ENCODE measurements around the gene TKTL2.

TKTL2 gene

DNA sequence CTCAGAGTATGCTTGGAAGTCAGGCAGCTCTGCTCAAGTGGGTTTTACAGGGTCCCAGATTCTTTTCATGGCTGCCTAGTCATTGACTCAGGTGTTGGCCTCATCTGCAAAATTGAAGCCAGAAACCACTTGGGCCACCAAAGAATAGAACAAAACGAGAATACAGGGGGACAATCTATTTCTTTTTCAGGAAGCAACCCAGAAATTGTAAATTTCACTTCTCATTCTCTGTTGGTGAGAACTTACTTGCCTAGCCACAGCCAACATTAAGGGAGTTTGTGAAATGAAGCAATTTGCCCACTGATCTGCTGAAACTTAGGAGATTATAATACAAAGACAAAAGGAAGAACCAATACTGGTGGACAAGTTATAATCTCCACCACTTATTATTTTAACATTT, 8.6 kb upstream of the TKTL2 start:
- Histone ChIP-seq H2AK5ac (ENCODE audit: low read length) (no peak overlapping the region), H3K27me3 (ENCODE audit: insufficient read depth, low read length) (no peaks in the 10 kb centered on the region), H3K4me2 (ENCODE audit: low read length) (no peak overlapping the region), H2AFZ (ENCODE audit: insufficient read depth, low read length, poor library complexity) (no peak overlapping the region), H3K79me1 (ENCODE audit: low read length) (no peaks in the 10 kb centered on the region), H2BK120ac (ENCODE audit: insufficient read depth, low read length, poor library complexity) (no peak overlapping the region), H3K4me1 (ENCODE audit: control insufficient read depth in 1 of 2, insufficient read depth in 2 of 2, low read length in 2 of 2) (no peaks in the 10 kb centered on the region), H3K9me3 (ENCODE audit: insufficient read depth, low read depth, low read length) (peaks cover under 1% of the 10 kb centered on the region), H3K18ac (ENCODE audit: low read length) (no peak overlapping the region), H4K8ac (ENCODE audit: low read depth, low read length) (no peak overlapping the region), H4K12ac (ENCODE audit: low read depth, low read length) (no peak overlapping the region), H3K14ac (ENCODE audit: low read length) (no peak overlapping the region), H4K91ac (ENCODE audit: low read depth, low read length) (no peak overlapping the region), H3K9ac (ENCODE audit: low read length) (no peak overlapping the region), H3K4ac (ENCODE audit: low read depth, low read length) (no peak overlapping the region), H3K36me3 (ENCODE audit: control insufficient read depth in 1 of 2, insufficient read depth in 2 of 2, low read length in 2 of 2) (no peaks in the 10 kb centered on the region), H3K23ac (ENCODE audit: low read length) (no peak overlapping the region), H3K27ac (ENCODE audit: low read depth, low read length) (no peak overlapping the region), H2BK12ac (ENCODE audit: low read length) (no peak overlapping the region), H2BK5ac (ENCODE audit: low read depth, low read length, poor library complexity) (no peak overlapping the region), H3K4me3 (ENCODE audit: low read depth, low read length) (no peak overlapping the region), H3K79me2 (ENCODE audit: control insufficient read depth, insufficient read depth, low read length, poor library complexity) (no peaks in the 10 kb centered on the region)
- no peak for DNase-seq
- no CpG with 5 or more reads among the region's 1 CpG for WGBS (ENCODE audit: extremely low coverage, insufficient coverage, insufficient read length)

- no peak overlapping the region for H2AFZ ChIP-seq (ENCODE audit: insufficient read depth, low read length, poor library complexity)
- no peaks in the 10 kb centered on the region for H3K79me2 ChIP-seq (ENCODE audit: control insufficient read depth, insufficient read depth, low read length, poor library complexity)
- H3K4me3 ChIP-seq (ENCODE audit: low read depth, low read length): no peak overlapping the region
- no peak overlapping the region for H3K4ac ChIP-seq (ENCODE audit: low read depth, low read length)
- H2BK5ac ChIP-seq (ENCODE audit: low read depth, low read length, poor library complexity): no peak overlapping the region
- no peak overlapping the region for H3K18ac ChIP-seq (ENCODE audit: low read length)
- no peaks in the 10 kb centered on the region for H3K27me3 ChIP-seq (ENCODE audit: insufficient read depth, low read length)
- H2AK5ac ChIP-seq (ENCODE audit: low read length): no peak overlapping the region
- no peak overlapping the region for H2BK12ac ChIP-seq (ENCODE audit: low read length)
- no peak overlapping the region for H4K91ac ChIP-seq (ENCODE audit: low read depth, low read length)
- no peak overlapping the region for H3K23ac ChIP-seq (ENCODE audit: low read length)
- WGBS (ENCODE audit: extremely low coverage, insufficient coverage, insufficient read length): no CpG with 5 or more reads among the region's 5 CpGs
- H3K79me1 ChIP-seq (ENCODE audit: low read length): no peaks in the 10 kb centered on the region
- H3K14ac ChIP-seq (ENCODE audit: low read length): no peak overlapping the region
- no peak overlapping the region for H4K12ac ChIP-seq (ENCODE audit: low read depth, low read length)
- H3K9ac ChIP-seq (ENCODE audit: low read length): no peak overlapping the region
- no peak overlapping the region for H3K4me2 ChIP-seq (ENCODE audit: low read length)
- H3K9me3 ChIP-seq (ENCODE audit: insufficient read depth, low read depth, low read length): peaks cover 4% of the 10 kb centered on the region
- H3K27ac ChIP-seq (ENCODE audit: low read depth, low read length): no peak overlapping the region
- no peak overlapping the region for H4K8ac ChIP-seq (ENCODE audit: low read depth, low read length)
- no peak overlapping the region for H2BK120ac ChIP-seq (ENCODE audit: insufficient read depth, low read length, poor library complexity)
- no peak for DNase-seq
- H3K4me1 ChIP-seq (ENCODE audit: control insufficient read depth in 1 of 2, insufficient read depth in 2 of 2, low read length in 2 of 2): no peaks in the 10 kb centered on the region
- no peaks in the 10 kb centered on the region for H3K36me3 ChIP-seq (ENCODE audit: control insufficient read depth in 1 of 2, insufficient read depth in 2 of 2, low read length in 2 of 2)
These were observed 3.3 kb upstream of the TKTL2 start for GRCh38 chr4:163476761-163477438.

DNA sequence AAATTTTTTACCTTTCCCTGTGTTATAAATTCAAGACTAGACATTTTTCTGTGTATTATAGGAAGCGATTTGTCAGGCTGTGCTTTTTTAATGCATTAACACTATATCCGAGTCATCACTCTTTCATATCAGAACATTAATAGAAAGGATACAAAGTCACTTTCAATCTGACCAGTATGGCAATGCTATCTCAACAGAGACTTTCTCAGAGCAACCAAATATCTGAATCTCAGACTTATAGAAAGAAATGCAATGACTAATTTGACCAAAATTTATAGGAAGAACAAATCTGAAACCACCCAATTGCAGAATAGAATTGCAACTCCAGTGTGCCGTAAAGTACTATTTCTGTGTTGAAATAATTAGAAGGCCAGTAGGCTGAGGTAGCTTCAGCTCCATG, 473 bp upstream of the TKTL2 start:
- Histone ChIP-seq H4K12ac (ENCODE audit: low read depth, low read length) (no peak overlapping the region), H2BK120ac (ENCODE audit: insufficient read depth, low read length, poor library complexity) (no peak overlapping the region), H4K8ac (ENCODE audit: low read depth, low read length) (no peak overlapping the region), H2BK5ac (ENCODE audit: low read depth, low read length, poor library complexity) (no peak overlapping the region), H3K4me3 (ENCODE audit: low read depth, low read length) (no peak overlapping the region), H3K4ac (ENCODE audit: low read depth, low read length) (no peak overlapping the region), H3K9me3 (ENCODE audit: insufficient read depth, low read depth, low read length) (peaks cover 4% of the 10 kb centered on the region), H3K79me2 (ENCODE audit: control insufficient read depth, insufficient read depth, low read length, poor library complexity) (no peaks in the 10 kb centered on the region), H3K14ac (ENCODE audit: low read length) (no peak overlapping the region), H3K27me3 (ENCODE audit: insufficient read depth, low read length) (no peaks in the 10 kb centered on the region), H2AFZ (ENCODE audit: insufficient read depth, low read length, poor library complexity) (no peak overlapping the region), H3K79me1 (ENCODE audit: low read length) (no peaks in the 10 kb centered on the region), H3K18ac (ENCODE audit: low read length) (no peak overlapping the region), H2BK12ac (ENCODE audit: low read length) (no peak overlapping the region), H4K91ac (ENCODE audit: low read depth, low read length) (no peak overlapping the region), H3K27ac (ENCODE audit: low read depth, low read length) (no peak overlapping the region), H2AK5ac (ENCODE audit: low read length) (no peak overlapping the region), H3K4me2 (ENCODE audit: low read length) (no peak overlapping the region), H3K9ac (ENCODE audit: low read length) (no peak overlapping the region), H3K4me1 (ENCODE audit: control insufficient read depth in 1 of 2, insufficient read depth in 2 of 2, low read length in 2 of 2) (no peaks in the 10 kb centered on the region), H3K36me3 (ENCODE audit: control insufficient read depth in 1 of 2, insufficient read depth in 2 of 2, low read length in 2 of 2) (no peaks in the 10 kb centered on the region), H3K23ac (ENCODE audit: low read length) (no peak overlapping the region)
- WGBS (ENCODE audit: extremely low coverage, insufficient coverage, insufficient read length): no CpG with 5 or more reads among the region's 3 CpGs
- DNase-seq: no peak

DNA sequence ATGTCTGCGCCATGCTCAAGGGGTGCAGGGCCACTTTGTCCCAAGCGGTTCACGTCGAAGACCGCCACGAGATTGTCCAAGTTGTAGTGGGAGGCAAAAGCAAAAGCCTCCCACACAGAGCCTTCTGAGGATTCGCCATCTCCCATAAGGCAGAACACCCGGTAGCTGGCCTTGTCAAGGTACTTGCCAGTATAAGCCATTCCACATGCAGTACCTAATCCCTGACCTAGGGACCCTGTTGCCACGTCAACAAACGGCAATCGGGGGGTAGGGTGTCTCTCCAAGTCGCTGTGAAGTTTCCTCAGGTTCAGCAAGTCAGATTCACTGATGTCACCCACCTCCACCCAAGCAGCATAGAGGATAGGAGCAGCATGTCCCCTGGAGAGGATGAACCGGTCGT, 424 bp downstream of the TKTL2 start:
- no peak overlapping the region for H4K12ac ChIP-seq (ENCODE audit: low read depth, low read length)
- no peak overlapping the region for H3K27ac ChIP-seq (ENCODE audit: low read depth, low read length)
- H3K4me3 ChIP-seq (ENCODE audit: low read depth, low read length): no peak overlapping the region
- H3K14ac ChIP-seq (ENCODE audit: low read length): no peak overlapping the region
- H3K9me3 ChIP-seq (ENCODE audit: insufficient read depth, low read depth, low read length): peaks cover 4% of the 10 kb centered on the region
- H2BK120ac ChIP-seq (ENCODE audit: insufficient read depth, low read length, poor library complexity): no peak overlapping the region
- no peak overlapping the region for H2AK5ac ChIP-seq (ENCODE audit: low read length)
- H3K4me2 ChIP-seq (ENCODE audit: low read length): no peak overlapping the region
- H4K8ac ChIP-seq (ENCODE audit: low read depth, low read length): no peak overlapping the region
- H3K4me1 ChIP-seq (ENCODE audit: control insufficient read depth in 1 of 2, insufficient read depth in 2 of 2, low read length in 2 of 2): no peaks in the 10 kb centered on the region
- H3K79me1 ChIP-seq (ENCODE audit: low read length): no peaks in the 10 kb centered on the region
- no peaks in the 10 kb centered on the region for H3K79me2 ChIP-seq (ENCODE audit: control insufficient read depth, insufficient read depth, low read length, poor library complexity)
- DNase-seq: no peak
- no peaks in the 10 kb centered on the region for H3K27me3 ChIP-seq (ENCODE audit: insufficient read depth, low read length)
- H4K91ac ChIP-seq (ENCODE audit: low read depth, low read length): no peak overlapping the region
- H3K9ac ChIP-seq (ENCODE audit: low read length): no peak overlapping the region
- no peak overlapping the region for H3K23ac ChIP-seq (ENCODE audit: low read length)
- H3K36me3 ChIP-seq (ENCODE audit: control insufficient read depth in 1 of 2, insufficient read depth in 2 of 2, low read length in 2 of 2): no peaks in the 10 kb centered on the region
- H2AFZ ChIP-seq (ENCODE audit: insufficient read depth, low read length, poor library complexity): no peak overlapping the region
- no peak overlapping the region for H2BK5ac ChIP-seq (ENCODE audit: low read depth, low read length, poor library complexity)
- H3K18ac ChIP-seq (ENCODE audit: low read length): no peak overlapping the region
- no CpG with 5 or more reads among the region's 14 CpGs for WGBS (ENCODE audit: extremely low coverage, insufficient coverage, insufficient read length)
- no peak overlapping the region for H3K4ac ChIP-seq (ENCODE audit: low read depth, low read length)
- H2BK12ac ChIP-seq (ENCODE audit: low read length): no peak overlapping the region

Data from trophoblast cell (in vitro differentiated cells and primary cell).